ENCODE measurements around the gene BRCA2.

Gene BRCA2

DNA sequence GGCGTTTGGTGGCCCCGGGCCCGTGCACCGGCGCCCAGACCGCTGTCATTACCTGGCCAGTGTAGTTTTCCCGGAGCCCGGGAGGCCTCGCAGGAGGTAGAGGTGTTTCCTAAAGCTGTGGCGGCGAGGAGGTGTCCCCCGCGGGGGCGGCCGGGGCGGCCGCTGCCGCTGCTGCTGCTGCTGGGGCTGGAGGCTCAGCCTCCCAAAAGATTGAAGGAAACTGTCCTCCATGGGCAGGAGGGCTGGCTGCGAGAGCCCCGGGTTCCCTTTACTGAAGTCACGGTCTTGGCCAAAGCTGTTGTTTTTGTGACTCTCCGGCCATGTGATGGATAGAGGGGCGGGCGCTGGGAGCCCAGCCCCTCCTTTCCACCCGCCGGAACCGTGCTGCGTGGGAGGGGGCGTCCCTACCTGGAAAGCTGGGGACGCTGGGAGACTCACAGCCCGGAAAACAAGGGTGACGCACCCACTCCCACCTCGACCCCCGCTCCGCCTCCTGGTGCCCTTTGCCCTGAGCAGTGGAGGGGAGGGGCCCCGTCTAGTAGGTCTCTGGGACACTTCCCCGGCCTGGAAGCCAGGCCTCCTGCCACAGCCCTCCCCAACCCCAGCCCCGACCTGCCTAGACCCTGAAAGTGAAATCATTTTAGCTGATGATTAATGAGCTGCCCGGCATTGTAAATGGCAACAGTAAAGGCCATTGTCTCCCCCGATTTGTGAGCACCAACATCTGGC is 112.7 kb downstream of the BRCA2 start, which contains the start of gene N4BP2L1:
N4BP2L1 (minus strand) TSS at position 279 of the 729 bp plus-strand sequence; CDS start at position 231, 48 bp downstream.
- DNase-seq (ENCODE audit: low read depth): peak; percentile 48

DNA sequence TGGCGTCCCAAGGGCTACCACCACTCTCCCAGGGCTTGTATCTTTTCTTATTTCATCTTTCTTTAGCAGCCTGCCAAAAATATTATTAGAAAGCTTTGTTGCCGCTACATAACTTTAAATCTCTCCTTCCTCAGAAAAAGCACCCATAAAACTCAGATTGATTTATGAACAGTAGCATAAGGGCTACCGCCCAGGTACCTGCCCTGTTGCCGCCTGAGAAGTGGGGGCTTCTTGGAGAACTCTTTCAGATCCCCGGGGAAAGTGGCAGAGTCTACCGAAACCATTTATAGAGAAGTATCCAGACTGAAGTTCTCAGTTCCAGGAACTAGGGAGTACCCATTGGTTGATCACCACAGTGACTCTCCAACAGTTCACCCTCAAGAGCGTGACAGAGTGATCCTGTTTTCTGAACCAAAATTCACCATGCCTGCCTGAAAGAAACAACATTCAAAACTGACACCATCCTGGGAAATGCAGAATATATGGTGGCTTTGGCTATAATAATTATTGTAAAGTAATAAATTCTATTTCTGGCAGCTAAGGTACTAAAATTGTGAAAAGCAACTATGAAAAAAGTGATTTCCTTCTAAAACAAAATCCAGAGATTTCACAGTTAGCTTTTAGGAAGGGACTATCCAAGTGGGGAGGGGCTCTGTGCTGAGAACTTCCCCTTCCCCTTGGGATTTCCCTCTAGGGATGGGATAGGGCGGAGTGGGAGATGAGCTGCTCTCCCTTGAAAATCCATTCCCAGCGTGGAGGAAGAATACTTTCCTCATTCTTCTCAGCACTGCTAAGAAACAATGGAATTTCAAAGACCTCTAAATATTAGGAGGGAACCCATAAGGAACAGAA is 113.5 kb downstream of the BRCA2 start:
- no peak for DNase-seq (ENCODE audit: low read depth)

DNA sequence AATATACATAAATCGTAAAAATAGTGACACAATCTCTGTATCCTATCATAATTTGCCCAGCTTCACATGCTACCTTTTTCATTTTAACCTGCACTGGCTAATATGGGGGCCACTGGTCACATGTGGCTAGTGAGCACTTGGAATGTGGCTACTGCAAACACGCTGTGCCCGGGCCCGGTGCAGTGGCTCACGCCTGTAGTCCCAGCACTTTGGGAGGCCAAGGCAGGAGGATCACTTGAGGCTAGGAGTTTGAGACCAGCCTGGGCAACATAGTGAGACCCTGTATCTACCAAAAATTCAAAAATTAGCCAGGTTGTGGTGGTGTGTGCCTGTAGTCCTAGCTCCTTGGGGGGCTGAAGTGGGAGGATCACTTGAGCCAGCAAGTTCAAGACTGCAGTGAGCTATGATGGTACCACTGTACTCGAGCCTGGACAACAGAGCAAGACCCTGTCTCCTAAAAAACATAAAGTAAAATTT is 114.2 kb downstream of the BRCA2 start:
- no peak for DNase-seq (ENCODE audit: low read depth)

DNA sequence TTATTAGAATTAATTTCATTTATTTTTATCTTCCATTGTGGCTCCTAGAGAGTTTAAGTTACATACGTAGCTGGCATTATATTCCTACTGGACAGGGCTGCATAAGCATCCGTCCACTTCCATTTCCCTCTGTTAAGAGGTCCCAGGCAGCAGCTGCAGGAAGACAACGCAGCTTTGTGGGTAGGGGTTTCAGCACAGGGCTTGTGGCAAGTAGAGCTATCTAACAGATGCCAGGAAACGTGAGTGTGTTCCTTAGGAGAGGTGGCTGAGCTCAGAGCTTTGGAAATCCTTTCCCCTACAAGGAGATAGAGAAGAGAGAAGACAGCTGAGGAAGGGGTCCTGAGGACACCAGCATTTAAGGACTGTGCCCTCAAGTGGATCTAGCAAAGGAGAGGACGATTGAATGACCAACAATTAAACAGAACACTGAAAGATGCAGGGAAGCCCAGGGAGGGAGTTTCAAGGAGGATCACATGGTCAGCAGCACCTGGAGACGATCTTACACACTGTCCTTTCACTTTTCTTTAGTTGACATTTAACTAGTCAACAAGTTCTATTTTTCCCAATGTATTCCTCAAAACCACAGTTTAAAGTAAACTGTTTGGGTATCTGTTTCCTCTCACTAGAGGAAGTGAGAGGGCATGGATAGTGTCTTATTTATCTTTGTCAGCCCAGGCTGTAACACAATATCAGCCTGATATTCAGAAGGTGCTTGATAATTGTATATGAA is 114.9 kb downstream of the BRCA2 start:
- no peak for DNase-seq (ENCODE audit: low read depth)

DNA sequence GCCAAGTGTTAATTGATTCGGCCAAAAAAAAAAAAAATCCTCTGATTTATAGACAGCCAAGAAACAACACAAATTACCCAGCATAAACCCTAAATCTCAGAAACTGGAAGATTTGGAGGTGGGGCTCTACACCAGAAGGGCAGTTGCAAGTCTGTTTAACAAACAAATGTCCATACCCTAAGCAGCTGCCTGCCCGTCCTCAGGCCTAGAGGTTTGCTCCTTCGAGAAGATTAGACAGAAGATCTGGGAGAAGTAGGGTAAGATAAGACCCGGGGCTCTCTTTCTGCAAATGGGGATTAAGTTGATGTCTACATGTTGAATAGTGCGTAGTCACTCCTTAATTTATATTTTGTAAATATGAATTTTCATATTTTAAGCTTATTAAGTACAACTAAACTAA is 116.1 kb downstream of the BRCA2 start:
- no peak for DNase-seq (ENCODE audit: low read depth)

DNA sequence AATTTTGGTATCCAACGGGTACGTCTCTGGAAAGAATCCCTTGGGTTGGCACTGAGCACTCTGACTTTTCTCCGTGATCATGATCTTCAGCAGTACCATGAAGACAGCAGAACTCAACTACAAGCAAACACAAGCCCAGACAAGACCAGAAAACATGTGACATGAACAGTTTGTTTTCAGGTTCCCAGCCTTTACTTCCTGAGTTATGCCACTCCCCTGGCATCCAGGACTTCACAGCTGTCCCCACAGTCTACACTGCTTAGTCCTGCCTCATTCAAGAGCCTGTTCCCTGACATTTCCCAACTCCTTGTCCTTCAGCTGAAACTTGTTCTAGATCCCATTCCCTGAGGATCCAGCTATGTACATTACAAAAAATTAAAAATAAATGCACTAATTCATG is 117.5 kb downstream of the BRCA2 start:
- no peak for DNase-seq (ENCODE audit: low read depth)

DNA sequence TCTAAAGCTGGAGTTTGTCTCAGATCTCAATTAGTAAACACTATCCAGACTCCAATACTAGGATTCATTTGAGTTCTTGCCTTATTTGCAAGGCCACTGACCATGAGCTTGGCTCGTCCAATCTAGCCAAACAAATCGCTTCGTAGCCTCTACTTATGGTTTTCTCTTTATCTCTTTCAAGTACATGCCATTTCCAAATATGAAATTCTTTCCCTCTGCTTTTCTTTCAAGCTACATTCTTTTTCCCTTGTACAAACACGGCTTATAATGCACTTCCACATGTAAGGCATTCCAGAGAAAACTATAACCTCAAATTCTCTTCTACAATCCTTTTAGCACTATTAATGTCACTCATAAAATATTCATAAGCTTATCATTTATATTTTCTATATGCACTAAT is 123.6 kb downstream of the BRCA2 start:
- no peak for DNase-seq (ENCODE audit: low read depth)

DNA sequence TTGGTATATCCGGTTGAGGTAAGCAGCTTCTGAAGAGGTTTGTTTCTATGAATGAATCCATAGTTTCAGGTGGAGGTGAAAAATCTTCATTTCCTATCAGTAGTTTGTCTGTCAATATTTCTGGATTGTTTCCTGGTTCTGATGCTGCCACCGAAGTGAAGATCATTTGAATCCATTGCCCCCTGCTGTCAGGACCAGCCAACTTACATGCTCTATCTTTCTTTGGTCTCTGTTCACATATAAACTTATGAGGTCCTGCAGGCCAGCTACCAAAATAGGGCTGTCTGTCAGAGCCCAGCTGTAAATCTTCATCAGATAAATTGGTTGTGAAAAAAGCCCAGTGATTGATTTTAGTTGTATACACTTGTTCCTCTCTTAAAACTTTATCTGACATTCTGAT is 127.8 kb downstream of the BRCA2 start:
- peak; percentile 46 for DNase-seq (ENCODE audit: low read depth)

DNA sequence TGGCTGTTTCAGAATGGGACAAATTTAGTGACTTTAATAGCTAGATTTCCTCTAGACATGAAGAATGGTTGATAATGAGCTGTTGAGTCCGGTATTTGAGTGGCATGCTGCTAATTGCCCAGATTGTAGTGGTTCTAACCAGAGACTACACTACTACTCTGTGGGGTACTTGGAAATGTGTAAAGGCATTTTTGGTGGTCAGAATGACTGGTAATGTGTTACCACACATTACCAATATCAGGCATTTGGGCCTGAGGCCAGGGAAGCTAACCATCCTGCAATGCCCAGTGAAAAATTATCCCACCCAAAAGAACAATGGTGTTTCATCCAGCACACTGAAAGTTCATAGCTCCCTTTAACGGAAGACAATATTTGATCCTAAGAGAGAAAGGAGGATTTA is 130.2 kb downstream of the BRCA2 start:
- DNase-seq (ENCODE audit: low read depth): no peak

DNA sequence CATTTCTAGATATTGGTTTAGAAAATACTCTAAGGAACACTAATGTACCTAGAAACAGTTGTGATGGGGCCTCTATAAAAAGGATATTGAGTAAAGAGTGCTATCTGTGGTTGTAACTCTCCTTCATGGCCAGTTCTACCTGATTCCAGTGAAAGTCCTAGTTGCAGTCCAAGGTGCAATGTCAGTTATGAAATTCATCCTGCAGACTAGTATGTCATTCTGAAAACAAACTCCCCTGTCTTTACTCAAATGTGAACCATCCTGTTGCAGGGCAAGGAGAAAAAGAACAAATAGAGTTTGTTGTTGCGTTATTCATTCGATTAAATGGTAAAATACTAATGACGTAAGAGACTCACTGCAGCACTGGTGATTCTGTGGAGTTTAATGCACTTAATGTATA is 130.9 kb downstream of the BRCA2 start:
- DNase-seq (ENCODE audit: low read depth): no peak

DNA sequence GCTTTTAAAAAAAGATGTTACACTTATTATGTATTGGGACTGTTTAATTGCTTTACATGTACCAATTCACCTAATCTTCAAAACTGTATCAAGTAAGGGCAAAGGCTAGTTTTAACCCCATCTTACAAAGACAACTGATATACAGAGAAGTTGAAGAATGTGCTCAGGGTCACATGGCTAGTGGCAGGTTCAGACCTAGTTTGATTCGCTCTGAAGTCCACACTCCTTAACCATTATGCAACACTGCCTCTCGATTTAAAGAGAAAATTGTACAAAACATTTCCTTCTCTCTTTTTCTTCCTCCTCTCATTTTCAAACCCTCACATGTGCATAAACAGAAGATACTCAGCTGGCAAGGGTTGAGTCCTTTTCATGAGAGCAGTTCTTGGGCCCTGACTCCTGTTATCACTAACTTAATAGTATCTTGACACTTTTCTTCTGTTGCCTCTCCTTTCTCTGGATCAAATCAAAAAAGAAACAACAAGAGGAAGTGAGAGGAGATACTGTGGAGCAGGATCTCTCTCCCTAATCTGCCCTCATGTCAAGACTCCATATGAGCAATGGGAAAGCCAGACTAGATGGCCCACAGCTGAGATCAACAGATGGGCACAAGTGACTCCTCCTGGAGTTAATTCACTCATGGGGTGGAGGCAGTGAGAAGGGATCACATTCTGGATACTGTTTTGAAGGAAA is 131.6 kb downstream of the BRCA2 start:
- no peak for DNase-seq (ENCODE audit: low read depth)

DNA sequence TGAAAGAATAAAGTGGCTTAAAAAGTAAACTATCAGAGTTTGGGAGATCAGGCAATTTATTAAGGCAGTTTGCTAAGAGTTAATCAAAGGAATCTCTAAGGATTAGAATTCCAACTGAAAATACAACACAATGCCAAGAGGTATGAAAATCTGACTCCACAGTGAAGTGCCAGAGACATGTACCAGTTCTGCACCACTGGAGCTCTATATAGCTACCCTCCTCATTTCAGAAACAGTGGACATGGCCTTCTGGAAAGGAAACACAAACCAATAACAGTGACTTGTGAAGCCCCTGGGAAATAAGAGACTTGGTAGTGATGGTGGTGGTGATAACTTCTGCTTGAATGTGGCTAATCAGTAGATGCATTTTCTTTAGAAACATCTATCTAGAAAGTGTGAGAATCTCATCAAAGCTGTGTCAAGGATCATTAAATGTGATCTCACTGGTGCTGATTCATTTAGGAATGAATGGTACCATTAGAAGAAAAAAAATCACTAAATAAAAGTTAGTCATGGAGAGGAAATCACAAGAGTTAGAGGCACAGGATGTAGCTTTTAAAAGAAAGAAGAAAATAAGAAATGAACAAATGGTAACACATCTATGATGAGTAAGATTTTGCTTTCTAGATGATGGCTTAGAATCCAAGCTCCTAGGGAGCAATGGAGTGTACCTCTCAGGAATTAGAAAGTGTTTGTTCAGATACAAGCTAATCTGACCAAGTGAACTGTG is 132.8 kb downstream of the BRCA2 start:
- peak; percentile 15 for DNase-seq (ENCODE audit: low read depth)

DNA sequence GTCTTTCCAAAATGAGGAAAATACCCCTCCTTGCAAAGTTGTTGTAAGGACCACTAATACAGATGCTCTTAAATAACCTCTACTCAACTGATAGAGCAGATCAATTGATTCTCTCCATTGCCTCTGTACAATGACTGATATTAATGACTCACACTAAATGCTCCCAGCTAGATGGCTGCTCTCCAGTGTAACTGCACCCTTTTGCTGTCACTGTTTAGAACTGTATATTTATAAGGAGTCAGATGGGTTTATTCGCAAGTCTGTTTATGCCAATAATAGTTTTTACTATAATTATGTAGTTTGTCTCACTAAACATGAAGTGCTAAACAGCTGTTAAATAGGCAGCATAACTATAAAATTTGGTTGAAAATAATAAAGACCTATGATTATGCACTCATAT is 133.7 kb downstream of the BRCA2 start:
- DNase-seq (ENCODE audit: low read depth): peak; percentile 24
